Mucosa of gallbladder (tissue), 1 donor: ENCODE results near the gene SPNS2. TPM values are rescaled to one million over a fixed set of nuclear protein-coding genes. Genes with fewer than 3 reads are reported as not detected.
A peak's percentile ranks its signal among the peaks of the same experiment; 100 is the strongest.

Experiments used
- DNase-seq: peaks from one replicate; pipeline ENCODE4 v3.0.0-alpha.2; 2020; ENCODE audit warnings: low spot score
- total RNA-seq: library from RNA; stranded (reverse); gene quantifications from one replicate; pipeline ENCODE4 v1.2.1, GENCODE V29; 2021
- donor health status: DM: no; HTN: no; CAD: no.

The SPNS2 gene
- total RNA-seq = 158 TPM

- peak; percentile 76 for DNase-seq
These were observed at the start of gene SPNS2 for GRCh38 chr17:4498461-4499397. Gene SPNS2 (plus strand): TSS chr17:4498881. CDS start chr17:4499048, 167 bp downstream.

GRCh38 chr17:4449736-4450135, 48.9 kb upstream of the SPNS2 start:
- no peak for DNase-seq

GRCh38 chr17:4450710-4451316, 47.9 kb upstream of the SPNS2 start:
- no peak for DNase-seq

GRCh38 chr17:4453812-4454591, 44.7 kb upstream of the SPNS2 start:
- no peak for DNase-seq

- DNase-seq = no peak
These were observed 38.0 kb upstream of the SPNS2 start for GRCh38 chr17:4460661-4461060.

GRCh38 chr17:4463818-4464476, 34.7 kb upstream of the SPNS2 start:
- no peak for DNase-seq

GRCh38 chr17:4465786-4466185, 32.9 kb upstream of the SPNS2 start:
- DNase-seq = no peak

- no peak for DNase-seq
These were observed 31.4 kb upstream of the SPNS2 start for GRCh38 chr17:4467287-4467686.

GRCh38 chr17:4469552-4469951, 29.1 kb upstream of the SPNS2 start:
- DNase-seq = no peak

- DNase-seq = no peak
These were observed 26.4 kb upstream of the SPNS2 start for GRCh38 chr17:4472286-4472685.

- DNase-seq = no peak
These were observed 24.6 kb upstream of the SPNS2 start for GRCh38 chr17:4474093-4474492.

GRCh38 chr17:4475001-4475400, 23.7 kb upstream of the SPNS2 start:
- DNase-seq = no peak

- DNase-seq = no peak
These were observed 23.2 kb upstream of the SPNS2 start for GRCh38 chr17:4475463-4475862.

GRCh38 chr17:4476017-4476416, 22.7 kb upstream of the SPNS2 start:
- DNase-seq = no peak

- peak; percentile 69 for DNase-seq
These were observed 22.1 kb upstream of the SPNS2 start for GRCh38 chr17:4476511-4477070.

- DNase-seq = no peak
These were observed 21.4 kb upstream of the SPNS2 start for GRCh38 chr17:4477255-4477791.

- no peak for DNase-seq
These were observed 20.3 kb upstream of the SPNS2 start for GRCh38 chr17:4478318-4478830.

GRCh38 chr17:4479340-4479981, 19.2 kb upstream of the SPNS2 start:
- DNase-seq = peak; percentile 79

GRCh38 chr17:4479982-4480751, 18.5 kb upstream of the SPNS2 start:
- peak; percentile 54 for DNase-seq
